ENCODE measurements around the gene PALLD. TPM values are rescaled to one million over a fixed set of nuclear protein-coding genes. Genes with fewer than 3 reads are reported as not detected.

PALLD gene
- polyA plus RNA-seq, 1 donor (not counting 4 experiments of a cell fraction or from before 2014, with no cell fraction given), result 136 TPM

- no peak overlapping the region for H3K27ac ChIP-seq (ENCODE audit: control insufficient read depth, insufficient read depth, low read length)
- no peak overlapping the region for H3K4me2 ChIP-seq (ENCODE audit: control insufficient read depth, extremely low read depth, insufficient read depth, low read depth, low read length)
- H3K36me3 ChIP-seq (ENCODE audit: control insufficient read depth in 2 of 2, extremely low read depth in 1 of 2, insufficient read depth in 2 of 2, low read length in 2 of 2), result no peaks in the 10 kb centered on the region
- FAIRE-seq, result no peak
- H3K4me3 ChIP-seq (ENCODE audit: control insufficient read depth in 2 of 3, extremely low read depth in 1 of 3, insufficient read depth in 2 of 3, low read depth in 1 of 3, low read length in 3 of 3), result no peak overlapping the region
- H3K9me1 ChIP-seq (ENCODE audit: control insufficient read depth, extremely low read depth, insufficient read depth, low read length), result no peaks in the 10 kb centered on the region
- H3K4me1 ChIP-seq (ENCODE audit: control insufficient read depth, extremely low read depth, insufficient read depth, low read length), result peaks cover 32% of the 10 kb centered on the region
- H3K9me3 ChIP-seq (ENCODE audit: control insufficient read depth, low read depth, low read length), result no peaks in the 10 kb centered on the region
- dilution Hi-C loops (cut with MboI; ENCODE audit: extremely low pct_ligation_motif_present, low sequenced_read_pairs), result no loop called here
- H2AFZ ChIP-seq (ENCODE audit: control insufficient read depth, low read length), result no peak overlapping the region
- no peaks in the 10 kb centered on the region for H3K79me2 ChIP-seq (ENCODE audit: control insufficient read depth, insufficient read depth, low read length)
- DNase-seq (ENCODE audit: low read depth, low spot score), result no peak
- H3K27me3 ChIP-seq (ENCODE audit: control insufficient read depth, extremely low read depth, insufficient read depth, low read length), result no peaks in the 10 kb centered on the region
- H4K20me1 ChIP-seq (ENCODE audit: control insufficient read depth, extremely low read depth, insufficient read depth, low read length), result no peaks in the 10 kb centered on the region
- no peak overlapping the region for H3K9ac ChIP-seq (ENCODE audit: control insufficient read depth, extremely low read depth, insufficient read depth, low read length)
- TF ChIP-seq, protein P1, sequence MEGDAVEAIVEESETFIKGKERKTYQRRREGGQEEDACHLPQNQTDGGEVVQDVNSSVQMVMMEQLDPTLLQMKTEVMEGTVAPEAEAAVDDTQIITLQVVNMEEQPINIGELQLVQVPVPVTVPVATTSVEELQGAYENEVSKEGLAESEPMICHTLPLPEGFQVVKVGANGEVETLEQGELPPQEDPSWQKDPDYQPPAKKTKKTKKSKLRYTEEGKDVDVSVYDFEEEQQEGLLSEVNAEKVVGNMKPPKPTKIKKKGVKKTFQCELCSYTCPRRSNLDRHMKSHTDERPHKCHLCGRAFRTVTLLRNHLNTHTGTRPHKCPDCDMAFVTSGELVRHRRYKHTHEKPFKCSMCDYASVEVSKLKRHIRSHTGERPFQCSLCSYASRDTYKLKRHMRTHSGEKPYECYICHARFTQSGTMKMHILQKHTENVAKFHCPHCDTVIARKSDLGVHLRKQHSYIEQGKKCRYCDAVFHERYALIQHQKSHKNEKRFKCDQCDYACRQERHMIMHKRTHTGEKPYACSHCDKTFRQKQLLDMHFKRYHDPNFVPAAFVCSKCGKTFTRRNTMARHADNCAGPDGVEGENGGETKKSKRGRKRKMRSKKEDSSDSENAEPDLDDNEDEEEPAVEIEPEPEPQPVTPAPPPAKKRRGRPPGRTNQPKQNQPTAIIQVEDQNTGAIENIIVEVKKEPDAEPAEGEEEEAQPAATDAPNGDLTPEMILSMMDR (optimal IDR thresholded peaks at IDR 0.05 in 1 of 3, IDR thresholded peaks at IDR 0.05 in 1 of 3, conservative IDR thresholded peaks at IDR 0.05 in 1 of 3; ENCODE audit: extremely low read depth in 1 of 3, insufficient read depth in 2 of 3, low read length in 3 of 3), result no peak
- TF ChIP-seq EZH2 (IDR thresholded peaks at IDR 0.05; ENCODE audit: low read length), result no peak
These were observed 7.2 kb upstream of the PALLD start for GRCh38 chr4:168489616-168490015.

DNA sequence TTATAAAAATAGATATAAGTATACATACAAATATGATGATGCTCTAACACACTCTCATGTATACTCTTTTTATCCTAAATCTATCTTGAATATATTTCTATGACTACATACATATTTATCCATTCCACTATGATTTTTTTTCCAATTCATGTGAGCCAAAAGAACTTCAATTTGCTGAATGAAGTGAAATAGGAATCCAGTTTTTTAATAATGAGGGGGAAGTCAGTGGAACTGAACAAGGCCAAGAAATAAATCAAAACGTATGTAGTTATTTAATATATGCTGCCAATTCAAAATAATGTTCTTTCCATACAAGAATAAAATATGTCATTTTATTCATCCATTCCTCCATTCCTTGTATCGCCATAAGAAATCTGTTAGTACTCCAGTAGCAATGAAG, 6.1 kb upstream of the PALLD start:
- no peaks in the 10 kb centered on the region for H3K9me3 ChIP-seq (ENCODE audit: control insufficient read depth, low read depth, low read length)
- H3K4me1 ChIP-seq (ENCODE audit: control insufficient read depth, extremely low read depth, insufficient read depth, low read length), result peaks cover 28% of the 10 kb centered on the region
- H3K36me3 ChIP-seq (ENCODE audit: control insufficient read depth in 2 of 2, extremely low read depth in 1 of 2, insufficient read depth in 2 of 2, low read length in 2 of 2), result no peaks in the 10 kb centered on the region
- no peaks in the 10 kb centered on the region for H3K79me2 ChIP-seq (ENCODE audit: control insufficient read depth, insufficient read depth, low read length)
- TF ChIP-seq, protein P1 (optimal IDR thresholded peaks at IDR 0.05 in 1 of 3, IDR thresholded peaks at IDR 0.05 in 1 of 3, conservative IDR thresholded peaks at IDR 0.05 in 1 of 3; ENCODE audit: extremely low read depth in 1 of 3, insufficient read depth in 2 of 3, low read length in 3 of 3), result no peak
- no peak for TF ChIP-seq EZH2 (IDR thresholded peaks at IDR 0.05; ENCODE audit: low read length)
- H3K4me2 ChIP-seq (ENCODE audit: control insufficient read depth, extremely low read depth, insufficient read depth, low read depth, low read length), result no peak overlapping the region
- no peaks in the 10 kb centered on the region for H3K9me1 ChIP-seq (ENCODE audit: control insufficient read depth, extremely low read depth, insufficient read depth, low read length)
- H3K27me3 ChIP-seq (ENCODE audit: control insufficient read depth, extremely low read depth, insufficient read depth, low read length), result no peaks in the 10 kb centered on the region
- dilution Hi-C loops (cut with MboI; ENCODE audit: extremely low pct_ligation_motif_present, low sequenced_read_pairs), result no loop called here
- H3K27ac ChIP-seq (ENCODE audit: control insufficient read depth, insufficient read depth, low read length), result no peak overlapping the region
- H3K9ac ChIP-seq (ENCODE audit: control insufficient read depth, extremely low read depth, insufficient read depth, low read length), result no peak overlapping the region
- no peak for DNase-seq (ENCODE audit: low read depth, low spot score)
- H2AFZ ChIP-seq (ENCODE audit: control insufficient read depth, low read length), result no peak overlapping the region
- no peak for FAIRE-seq
- H3K4me3 ChIP-seq (ENCODE audit: control insufficient read depth in 2 of 3, extremely low read depth in 1 of 3, insufficient read depth in 2 of 3, low read depth in 1 of 3, low read length in 3 of 3), result no peak overlapping the region
- H4K20me1 ChIP-seq (ENCODE audit: control insufficient read depth, extremely low read depth, insufficient read depth, low read length), result no peaks in the 10 kb centered on the region

Measured in keratinocyte (primary cell).